NOMO-1 treated with DMSO at 0.1 percent for 48 hours (cell line): ENCODE results near the gene CSH2.
"Not testable (repeated sequence)": the region's sequence is repeated elsewhere in the genome, so short reads cannot be mapped to it uniquely, and the experiment has no call there.

Experiments used
- DNase-seq: peaks from one replicate; lab custom pipeline; 2025; ENCODE audit not compliant: unreplicated experiment; lab: John Stamatoyannopoulos, UW

CSH2 gene

GRCh38 chr17:63873577-63873976 is at the start of gene CSH2:
Gene CSH2 (minus strand): TSS chr17:63873677. CDS start chr17:63873614, 63 bp downstream.
- DNase-seq = not testable (repeated sequence)

GRCh38 chr17:63922402-63922801 is 48.9 kb upstream of the CSH2 start:
- not testable (repeated sequence) for DNase-seq

GRCh38 chr17:63920779-63921178 is 47.3 kb upstream of the CSH2 start:
- DNase-seq = not testable (repeated sequence)

- not testable (repeated sequence) for DNase-seq
Measured at GRCh38 chr17:63920050-63920449, 46.6 kb upstream of the CSH2 start.

- peak; percentile 44 for DNase-seq
Measured at GRCh38 chr17:63919311-63919723, 45.8 kb upstream of the CSH2 start.

GRCh38 chr17:63918789-63919305 is 45.4 kb upstream of the CSH2 start, which contains the start of gene GH1:
Gene GH1 (minus strand): TSS chr17:63918839. CDS start chr17:63918776, 63 bp downstream.
- not testable (repeated sequence) for DNase-seq

GRCh38 chr17:63918305-63918704 is 44.8 kb upstream of the CSH2 start:
- DNase-seq = no peak

GRCh38 chr17:63917646-63918045 is 44.2 kb upstream of the CSH2 start:
- no peak for DNase-seq

GRCh38 chr17:63917206-63917605 is 43.7 kb upstream of the CSH2 start:
- DNase-seq = not testable (repeated sequence)

GRCh38 chr17:63916566-63917185 is 43.2 kb upstream of the CSH2 start:
- no peak for DNase-seq

GRCh38 chr17:63915753-63916152 is 42.3 kb upstream of the CSH2 start:
- peak; percentile 43 for DNase-seq

- no peak for DNase-seq
Measured at GRCh38 chr17:63914471-63914870, 41.0 kb upstream of the CSH2 start.

GRCh38 chr17:63911657-63912100 is 38.2 kb upstream of the CSH2 start:
- DNase-seq = peak; percentile 24

GRCh38 chr17:63911041-63911635 is 37.7 kb upstream of the CSH2 start, which contains the start of gene CSHL1:
Gene CSHL1 (minus strand): TSS chr17:63911258. CDS start chr17:63911196, 62 bp downstream.
- DNase-seq = no peak

- no peak for DNase-seq
Measured at GRCh38 chr17:63910096-63910495, 36.6 kb upstream of the CSH2 start.

- not testable (repeated sequence) for DNase-seq
Measured at GRCh38 chr17:63909586-63909985, 36.1 kb upstream of the CSH2 start.

GRCh38 chr17:63907161-63907778 is 33.8 kb upstream of the CSH2 start:
- DNase-seq = not testable (repeated sequence)

- DNase-seq = not testable (repeated sequence)
Measured at GRCh38 chr17:63904796-63905195, 31.3 kb upstream of the CSH2 start.

- not testable (repeated sequence) for DNase-seq
Measured at GRCh38 chr17:63903787-63904201, 30.3 kb upstream of the CSH2 start.

GRCh38 chr17:63901971-63902370 is 28.5 kb upstream of the CSH2 start:
- not testable (repeated sequence) for DNase-seq

GRCh38 chr17:63898899-63899798 is 25.7 kb upstream of the CSH2 start:
- DNase-seq = not testable (repeated sequence)
